T47D (cell line): Measurements from ENCODE around the gene KRT222.

Source experiments
- DNase-seq, 2 experiments: peaks; one replicate each; pipeline versions ENCODE4 v3.0.0 to v3.0.0-alpha.2; 2011 to 2012; ENCODE audit warnings: low read depth in 1 of 2, low spot score in 1 of 2
- JUND ChIP-seq: IDR thresholded peaks from 2 replicates; pipeline ENCODE4 v1.6.1; 2012; ENCODE audit warnings: low read depth
- in situ Hi-C: cut with HindIII; loops from 2 replicates; pipeline ENCODE4 v1.10.0; 2016; ENCODE audit warnings: low sequenced_read_pairs, low pct_unique_long_range_greater_than_20kb

KRT222 gene

DNA sequence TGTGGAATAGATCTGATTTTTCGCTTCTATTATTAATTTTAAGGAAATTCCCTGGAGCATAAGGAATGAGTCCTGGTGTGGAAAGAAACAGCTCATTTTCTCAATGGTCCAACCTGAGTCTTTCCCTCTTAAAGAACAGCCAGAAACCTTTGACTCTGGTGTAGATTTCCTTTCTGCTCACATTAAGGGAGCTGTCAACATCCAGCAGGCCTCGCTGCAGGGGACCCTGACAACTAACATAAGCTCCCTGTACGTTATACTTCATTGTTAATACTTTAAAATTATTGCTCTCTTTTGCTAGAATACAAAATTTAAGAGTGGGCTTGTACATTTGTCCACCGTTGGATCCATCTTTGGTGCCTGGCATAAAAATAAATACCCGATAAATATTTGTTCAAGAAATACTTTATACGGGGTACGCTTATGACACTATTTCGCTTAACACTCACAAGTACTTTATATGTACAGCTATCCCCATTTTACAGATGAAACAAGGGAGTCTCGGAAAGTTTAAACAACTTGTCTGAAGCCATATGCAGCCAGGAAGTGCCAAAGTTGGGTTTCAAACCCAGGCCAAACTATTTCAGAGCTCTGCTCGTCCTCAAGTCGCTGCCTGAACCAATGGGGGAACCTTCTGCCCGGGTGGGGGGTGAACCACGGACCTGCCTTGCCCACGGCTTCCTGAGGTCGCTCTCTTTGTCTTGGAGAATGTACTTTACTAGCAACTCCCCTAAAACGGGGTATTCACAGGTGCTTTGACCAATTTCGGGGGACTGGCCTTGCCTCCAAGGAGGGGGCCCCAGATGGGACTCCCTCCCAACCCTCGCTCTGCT, 18.0 kb downstream of the KRT222 start:
- DNase-seq, result no peak
- no peak for TF ChIP-seq JUND
- in situ Hi-C loops, result no loop called here

DNA sequence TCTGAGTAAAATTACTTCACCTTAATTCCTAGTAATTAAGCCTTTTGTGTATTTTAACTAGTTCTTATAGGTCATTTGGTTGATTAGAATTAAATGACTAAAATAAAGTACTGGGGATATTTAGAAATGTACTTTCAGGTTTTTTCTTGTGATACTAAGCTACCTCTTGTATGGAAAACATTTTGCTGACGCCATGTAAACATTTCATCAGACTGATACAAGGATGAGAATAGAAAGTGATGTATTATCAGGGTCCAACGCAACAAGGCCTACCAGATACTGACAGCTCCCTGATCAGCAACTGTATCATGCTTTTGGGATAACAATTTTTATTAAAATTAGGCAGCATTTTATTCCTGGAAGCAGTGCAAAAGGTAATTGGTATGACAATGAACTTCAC, 19.0 kb downstream of the KRT222 start:
- DNase-seq, result no peak
- no peak for TF ChIP-seq JUND
- in situ Hi-C loops, result no loop called here

DNA sequence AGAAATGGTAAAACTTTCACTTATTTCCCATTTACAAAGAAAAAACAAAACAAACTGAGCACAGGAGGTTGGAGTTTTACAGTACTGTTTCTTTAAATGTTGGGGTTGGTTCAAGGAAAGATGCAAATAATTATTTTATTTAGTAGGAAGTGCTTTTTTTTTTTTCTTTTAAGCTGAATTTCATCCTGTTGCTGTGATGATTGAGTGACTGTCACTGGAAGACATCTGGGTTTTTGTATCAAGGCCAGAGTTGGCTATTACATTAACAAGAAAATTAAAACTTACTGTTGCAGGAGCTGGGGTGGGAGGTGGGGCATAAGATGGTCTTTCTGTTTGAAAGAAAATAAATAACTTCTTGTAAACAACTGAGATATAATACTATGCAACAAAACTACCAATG, 19.7 kb downstream of the KRT222 start:
- in situ Hi-C loops, result no loop called here
- no peak for DNase-seq
- TF ChIP-seq JUND, result no peak

DNA sequence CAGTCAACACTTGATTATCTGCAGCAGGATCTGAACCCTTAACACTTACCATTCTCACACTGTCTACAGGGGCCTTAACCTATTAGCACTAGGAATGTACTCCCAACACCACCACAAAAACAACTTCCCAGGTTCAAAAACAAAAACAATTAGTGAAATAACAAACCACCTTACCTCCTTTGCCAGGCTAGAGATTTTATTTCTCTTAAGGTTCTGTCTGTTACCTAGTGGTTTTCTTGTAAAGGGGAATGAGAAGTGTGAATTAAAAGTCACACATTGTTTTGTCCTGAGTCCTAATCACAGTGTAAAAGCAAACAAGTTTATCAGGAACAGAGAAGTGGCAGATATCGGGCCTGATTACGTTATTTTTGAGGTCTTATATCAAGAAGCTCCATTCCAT, 27.0 kb downstream of the KRT222 start:
- no peak for TF ChIP-seq JUND
- in situ Hi-C loops, result no loop called here
- DNase-seq, result no peak

DNA sequence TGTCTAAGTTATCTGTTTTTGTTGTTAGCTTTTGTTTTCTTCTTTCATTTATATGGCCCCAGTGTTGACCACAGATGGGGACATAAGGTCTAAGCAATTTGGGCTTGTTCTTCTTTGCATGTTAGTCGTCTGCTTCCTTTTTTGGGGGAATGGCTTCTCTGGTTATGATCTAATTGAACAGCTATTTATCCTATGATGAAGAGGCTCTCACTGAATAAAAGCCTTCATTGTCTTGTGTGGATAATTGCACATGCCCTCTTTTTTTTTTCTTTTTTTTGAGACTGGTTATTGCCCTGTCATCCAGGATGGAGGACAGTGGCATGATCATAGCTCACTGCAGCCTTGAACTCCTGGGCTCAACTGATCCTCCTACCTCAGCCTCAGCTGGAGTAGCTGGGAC, 31.1 kb downstream of the KRT222 start:
- in situ Hi-C loops, result no loop called here
- no peak for TF ChIP-seq JUND
- no peak for DNase-seq

DNA sequence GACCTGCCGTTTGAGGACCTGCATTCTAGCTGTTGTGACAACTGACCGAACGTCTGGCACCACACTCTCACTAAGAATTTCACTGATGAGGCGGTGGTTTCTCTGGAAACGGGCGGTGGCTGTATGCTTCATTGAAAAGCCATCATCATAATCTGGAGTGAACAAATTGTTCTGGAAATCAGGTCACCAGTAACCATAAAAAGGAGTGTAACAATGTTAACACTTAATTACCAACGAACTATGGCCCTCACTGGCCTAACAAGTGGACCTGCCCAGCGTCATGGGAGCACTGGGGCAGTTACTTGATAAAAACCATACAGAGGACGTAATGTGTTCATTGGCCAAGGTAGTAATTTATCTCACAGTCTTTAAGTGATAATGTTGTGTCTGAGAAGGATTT, 32.8 kb downstream of the KRT222 start:
- no peak for TF ChIP-seq JUND
- in situ Hi-C loops, result no loop called here
- DNase-seq, result no peak

DNA sequence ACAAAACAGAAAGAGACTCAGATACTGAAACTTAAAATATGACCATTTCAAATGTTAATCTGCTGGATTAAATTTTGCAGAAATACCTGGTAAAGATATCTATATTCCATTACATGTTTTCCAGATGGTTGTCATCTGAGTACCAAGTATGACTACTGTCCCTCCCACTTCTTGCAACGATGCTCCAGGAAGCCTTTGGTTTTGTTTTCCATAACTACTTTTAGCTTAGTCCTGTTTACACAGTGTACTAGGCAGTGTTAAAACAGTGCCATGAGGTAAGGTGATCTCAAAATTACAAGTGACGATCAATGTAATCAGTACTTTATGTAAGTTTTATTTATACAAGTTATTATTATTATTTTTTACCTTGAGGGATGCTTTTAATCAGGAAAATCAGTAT, 35.1 kb downstream of the KRT222 start:
- no peak for TF ChIP-seq JUND
- in situ Hi-C loops, result no loop called here
- DNase-seq, result no peak

DNA sequence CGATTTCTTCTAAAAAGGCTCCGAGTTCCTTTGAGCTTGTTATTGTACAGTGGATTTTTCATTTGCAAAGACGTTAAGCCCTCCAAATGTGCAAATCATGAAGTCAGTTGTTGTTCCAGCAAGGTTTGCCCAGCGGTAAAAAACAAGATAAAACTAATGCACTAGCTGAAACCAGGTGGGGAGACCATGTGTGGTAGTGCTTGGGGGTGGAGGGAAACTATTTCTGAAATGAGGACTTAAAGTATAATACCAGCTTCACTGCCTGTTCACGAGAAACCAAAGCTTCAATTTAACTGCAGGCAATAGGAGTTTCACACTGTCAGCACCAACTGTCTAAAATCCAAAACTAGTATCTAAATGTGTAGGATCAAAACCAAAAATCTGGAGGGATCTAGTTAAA, 39.7 kb downstream of the KRT222 start:
- no peak for DNase-seq
- in situ Hi-C loops, result no loop called here
- no peak for TF ChIP-seq JUND

DNA sequence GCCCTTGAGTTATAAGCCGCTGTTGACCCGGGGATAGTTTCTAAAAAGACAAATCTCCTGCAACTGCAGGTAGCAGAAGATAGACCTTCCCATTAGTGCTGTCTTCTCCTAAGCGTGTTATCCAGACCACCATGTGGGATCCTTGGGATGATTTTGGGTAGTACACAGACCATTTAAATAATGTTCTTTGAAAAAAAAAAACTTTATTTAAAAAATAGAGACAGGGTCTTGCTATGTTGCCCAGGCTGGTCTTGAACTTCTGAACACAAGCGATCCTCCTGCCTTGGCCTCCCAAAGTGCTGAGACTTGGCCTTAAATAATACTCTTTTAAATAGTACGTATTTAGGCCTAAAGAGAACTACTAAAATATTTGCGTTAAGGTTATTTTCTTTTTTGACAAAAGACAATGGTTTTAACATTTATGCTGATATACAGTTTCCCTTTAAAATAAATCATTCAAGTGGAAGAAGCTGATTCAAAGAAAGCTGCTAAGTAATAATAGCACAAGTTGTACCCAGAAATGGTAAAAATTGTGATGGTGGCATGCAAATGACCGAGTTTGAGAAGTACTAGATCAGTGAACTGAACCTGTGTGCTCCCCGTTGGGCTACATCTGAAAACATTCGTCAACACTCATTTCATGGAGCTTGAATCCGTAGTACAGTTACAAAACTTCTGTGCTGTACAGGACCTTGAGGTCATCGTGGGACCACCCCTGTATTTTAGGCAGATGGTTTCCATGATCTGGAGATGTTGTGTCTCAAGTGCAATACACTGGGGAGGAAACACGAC, 41.4 kb downstream of the KRT222 start:
- no peak for TF ChIP-seq JUND
- in situ Hi-C loops, result no loop called here

DNA sequence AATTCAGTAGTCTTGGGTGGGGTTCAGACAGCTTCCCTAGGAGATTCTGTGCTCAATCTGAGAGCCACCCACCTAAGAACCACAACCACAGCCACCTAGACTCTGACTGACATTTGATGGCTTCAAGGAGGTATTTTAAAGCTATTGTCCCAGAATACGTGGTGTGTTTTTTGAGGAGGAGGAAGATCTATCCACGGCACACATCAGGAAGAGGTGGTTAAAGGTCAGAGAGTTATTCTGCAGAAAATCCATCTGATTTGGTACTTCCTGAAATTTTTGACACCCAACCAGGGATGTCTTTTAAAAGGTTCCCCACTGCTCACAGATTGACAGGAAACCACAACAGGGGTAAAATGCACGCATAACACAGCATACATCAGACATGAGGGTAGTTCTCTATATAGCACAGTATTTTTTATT, 42.5 kb downstream of the KRT222 start:
- in situ Hi-C loops, result no loop called here
- DNase-seq, result no peak
- TF ChIP-seq JUND, result no peak

More for the DNA sequence above, 41.4 kb downstream of the KRT222 start:
- no peak for DNase-seq

DNA sequence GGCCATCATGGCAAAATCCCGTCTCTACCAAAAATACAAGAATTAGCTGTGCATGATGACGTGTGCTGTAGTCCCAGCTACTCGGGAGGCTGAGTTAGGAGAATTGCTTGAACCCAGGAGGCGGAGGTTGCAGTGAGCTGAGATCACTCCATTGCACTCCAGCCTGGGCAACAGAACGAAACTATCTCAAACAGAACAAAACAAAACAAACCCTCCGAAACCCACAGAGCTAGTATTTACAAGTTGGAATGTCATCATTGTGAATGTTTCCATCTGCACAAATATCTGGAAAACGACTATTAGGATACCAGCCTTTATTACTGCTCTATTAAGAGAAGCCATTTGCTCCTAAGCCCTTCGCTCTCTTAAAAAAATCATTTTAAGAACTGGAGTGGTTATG, 43.4 kb downstream of the KRT222 start:
- no peak for DNase-seq
- no peak for TF ChIP-seq JUND
- in situ Hi-C loops, result no loop called here

DNA sequence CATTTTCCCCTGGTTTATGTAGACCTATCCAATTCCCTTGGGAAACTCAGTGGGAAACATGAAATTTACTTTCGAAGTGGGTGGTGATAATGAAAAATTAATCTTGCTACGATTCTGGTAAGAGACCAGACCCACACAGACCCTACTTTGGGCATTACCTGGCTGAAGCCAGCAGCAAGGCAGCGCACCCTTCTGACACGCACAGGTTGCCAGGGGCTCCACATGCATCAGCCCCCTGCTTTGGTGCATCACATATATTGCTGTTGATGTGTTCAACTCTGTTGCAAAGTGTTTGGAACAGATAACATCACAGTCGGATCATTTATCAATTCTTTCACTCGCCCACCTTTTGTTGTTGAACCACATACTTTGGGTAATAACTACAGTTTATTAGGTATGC, 44.0 kb downstream of the KRT222 start:
- no peak for TF ChIP-seq JUND
- in situ Hi-C loops, result no loop called here
- no peak for DNase-seq
